GM18505 (cell line): ENCODE measurements around the gene ADAMTS17.
"Not testable (repeated sequence)": the region's sequence is repeated elsewhere in the genome, so short reads cannot be mapped to it uniquely, and the experiment has no call there.

Experiments used
- ATAC-seq: cut with Tn5 transposase; IDR thresholded peaks from one replicate; pipeline ENCODE4 v1.9.1; 2021; ENCODE audit not compliant: unreplicated experiment
- POLR2A ChIP-seq: IDR thresholded peaks from 4 replicates; pipeline ENCODE4 v1.6.1; 2011; ENCODE audit warnings: borderline replicate concordance; ENCODE audit not compliant: insufficient read depth, insufficient read length; ENCODE audit errors: extremely low read depth

The ADAMTS17 gene

GRCh38 chr15:99932676-99933402 is 408.9 kb downstream of the ADAMTS17 start:
- ATAC-seq, result no peak
- no peak for TF ChIP-seq POLR2A

GRCh38 chr15:99931703-99932603 is 409.8 kb downstream of the ADAMTS17 start:
- ATAC-seq, result no peak
- TF ChIP-seq POLR2A, result no peak

- no peak for ATAC-seq
- TF ChIP-seq POLR2A, result no peak
Measured at GRCh38 chr15:99930696-99931095, 411.1 kb downstream of the ADAMTS17 start.

- no peak for ATAC-seq
- no peak for TF ChIP-seq POLR2A
Measured at GRCh38 chr15:99929266-99929665, 412.5 kb downstream of the ADAMTS17 start.

GRCh38 chr15:99928429-99928981 is 413.3 kb downstream of the ADAMTS17 start:
- TF ChIP-seq POLR2A, result no peak
- ATAC-seq, result peak; percentile 86

GRCh38 chr15:99926532-99926931 is 415.2 kb downstream of the ADAMTS17 start:
- ATAC-seq, result not testable (repeated sequence)

GRCh38 chr15:99925661-99926461 is 415.9 kb downstream of the ADAMTS17 start:
- TF ChIP-seq POLR2A, result no peak
- peak; percentile 65 for ATAC-seq

- no peak for TF ChIP-seq POLR2A
- ATAC-seq, result no peak
Measured at GRCh38 chr15:99923711-99924110, 418.1 kb downstream of the ADAMTS17 start.
